Smooth muscle cell (in vitro differentiated cells): ENCODE measurements around the gene GGT1. TPM values are rescaled to one million over a fixed set of nuclear protein-coding genes. Genes with fewer than 3 reads are reported as not detected.

Experiments used
- DNase-seq: peaks from one replicate; lab custom pipeline; 2025; ENCODE audit not compliant: unreplicated experiment; lab: John Stamatoyannopoulos, UW
- H2AFZ ChIP-seq: fragments of 200-600 bp; sonication (generic); 2 replicates; pipeline ENCODE4 v1.6.0; 2016; ENCODE audit warnings: antibody characterized with exemption, low read depth, mild to moderate bottlenecking
- H3F3A ChIP-seq: fragments of 200-600 bp; sonication (generic); 2 replicates; pipeline ENCODE4 v1.6.0; 2017; ENCODE audit warnings: antibody characterized with exemption, low read depth
- H3K27ac ChIP-seq: fragments of 200-600 bp; sonication (generic); 2 replicates; pipeline ENCODE4 v1.5.1; 2016; ENCODE audit warnings: low read depth, mild to moderate bottlenecking
- H3K27me3 ChIP-seq: fragments of 200-600 bp; sonication (generic); 2 replicates; pipeline ENCODE4 v1.6.1; 2016; ENCODE audit warnings: low read depth, mild to moderate bottlenecking
- H3K36me3 ChIP-seq: fragments of 200-600 bp; sonication (generic); 2 replicates; pipeline ENCODE4 v1.5.1; 2016; ENCODE audit warnings: low read depth
- H3K4me1 ChIP-seq: fragments of 200-600 bp; sonication (generic); 2 replicates; pipeline ENCODE4 v1.5.1; 2016; ENCODE audit warnings: low read depth
- H3K4me2 ChIP-seq: fragments of 200-600 bp; sonication (generic); 2 replicates; pipeline ENCODE4 v1.6.0; 2016; ENCODE audit warnings: mild to moderate bottlenecking
- H3K4me3 ChIP-seq: fragments of 200-600 bp; sonication (generic); 2 replicates; pipeline ENCODE4 v1.5.1; 2016; ENCODE audit warnings: mild to moderate bottlenecking
- H3K79me2 ChIP-seq: fragments of 200-600 bp; sonication (generic); 2 replicates; pipeline ENCODE4 v1.6.0; 2016; ENCODE audit warnings: low read depth, mild to moderate bottlenecking
- H3K9ac ChIP-seq: fragments of 200-600 bp; sonication (generic); 2 replicates; pipeline ENCODE4 v1.6.0; 2016; ENCODE audit warnings: low read depth
- H3K9me3 ChIP-seq: fragments of 200-600 bp; sonication (generic); replicated peaks from 2 replicates; pipeline ENCODE4 v1.5.1; 2016; ENCODE audit warnings: low read depth
- H4K20me1 ChIP-seq: fragments of 200-600 bp; sonication (generic); 2 replicates; pipeline ENCODE4 v1.6.0; 2016; ENCODE audit warnings: low read depth
- WGBS: methylation state at CpG from one replicate; pipeline ENCODE4 v1.1.7; 2016; ENCODE audit warnings: low lambda C conversion rate; 5-methylcytosine and 5-hydroxymethylcytosine counted together
- polyA plus RNA-seq: library from polyadenylated mRNA; unstranded; fragments of >200 nt; fragmentation: Nextera tagmentation; extraction: Ambion mirVana; gene quantifications from 2 replicates; pipeline ENCODE4 v1.2.1, GENCODE V29; 2016
- total RNA-seq: library from RNA; depleted of rRNA; stranded (reverse); fragments of >200 nt; gene quantifications from 2 replicates; pipeline ENCODE4 v1.2.3, GENCODE V29; 2014
- TF ChIP-seq, protein P1 (sequence below): fragments of 200-600 bp; sonication (generic); IDR thresholded peaks from 2 replicates; pipeline ENCODE4 v1.5.1; 2017; ENCODE audit warnings: borderline replicate concordance, mild to moderate bottlenecking, antibody characterized with exemption; ENCODE audit not compliant: insufficient read depth, poor library complexity, severe bottlenecking

GGT1 gene
- total and polyA plus RNA-seq, 2 experiments from 2014 or later: 28.4 to 55.5 TPM

DNA sequence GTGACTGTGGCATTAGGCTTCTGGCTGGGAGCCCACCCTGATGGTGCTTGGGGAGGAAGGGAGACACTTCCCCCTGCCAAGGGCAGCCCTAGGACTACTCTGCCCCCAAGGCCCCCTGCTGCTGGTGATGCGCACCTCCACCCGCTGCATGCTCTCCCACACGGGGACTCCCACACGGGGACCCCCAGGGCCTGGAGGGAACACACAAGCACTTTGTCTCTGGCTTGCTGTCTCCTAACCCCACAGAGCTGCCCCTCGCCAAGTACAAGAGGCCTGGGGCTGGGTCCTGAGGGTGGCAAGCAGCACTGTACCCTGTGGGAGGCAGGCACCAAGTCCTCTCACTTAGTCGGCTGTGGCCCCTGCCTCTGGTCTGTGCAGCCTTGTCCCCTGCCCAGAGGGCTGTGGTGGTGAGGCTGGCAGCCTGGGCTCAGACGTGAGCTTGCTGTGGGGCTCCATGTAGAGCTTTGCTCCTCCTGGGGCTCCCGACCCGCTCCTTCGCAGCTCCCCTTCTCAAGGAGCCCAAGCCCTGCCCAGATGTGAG, 18.1 kb upstream of the GGT1 start:
- no peak overlapping the region for H2AFZ ChIP-seq
- 86% methylated on average over 9 of the region's 10 CpGs for WGBS
- no peaks in the 10 kb centered on the region for H3K79me2 ChIP-seq
- TF ChIP-seq, protein P1, sequence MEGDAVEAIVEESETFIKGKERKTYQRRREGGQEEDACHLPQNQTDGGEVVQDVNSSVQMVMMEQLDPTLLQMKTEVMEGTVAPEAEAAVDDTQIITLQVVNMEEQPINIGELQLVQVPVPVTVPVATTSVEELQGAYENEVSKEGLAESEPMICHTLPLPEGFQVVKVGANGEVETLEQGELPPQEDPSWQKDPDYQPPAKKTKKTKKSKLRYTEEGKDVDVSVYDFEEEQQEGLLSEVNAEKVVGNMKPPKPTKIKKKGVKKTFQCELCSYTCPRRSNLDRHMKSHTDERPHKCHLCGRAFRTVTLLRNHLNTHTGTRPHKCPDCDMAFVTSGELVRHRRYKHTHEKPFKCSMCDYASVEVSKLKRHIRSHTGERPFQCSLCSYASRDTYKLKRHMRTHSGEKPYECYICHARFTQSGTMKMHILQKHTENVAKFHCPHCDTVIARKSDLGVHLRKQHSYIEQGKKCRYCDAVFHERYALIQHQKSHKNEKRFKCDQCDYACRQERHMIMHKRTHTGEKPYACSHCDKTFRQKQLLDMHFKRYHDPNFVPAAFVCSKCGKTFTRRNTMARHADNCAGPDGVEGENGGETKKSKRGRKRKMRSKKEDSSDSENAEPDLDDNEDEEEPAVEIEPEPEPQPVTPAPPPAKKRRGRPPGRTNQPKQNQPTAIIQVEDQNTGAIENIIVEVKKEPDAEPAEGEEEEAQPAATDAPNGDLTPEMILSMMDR: no peak
- H4K20me1 ChIP-seq: no peaks in the 10 kb centered on the region
- no peaks in the 10 kb centered on the region for H3K27me3 ChIP-seq
- DNase-seq: no peak
- H3K4me2 ChIP-seq: no peak overlapping the region
- H3K9ac ChIP-seq: no peak overlapping the region
- H3F3A ChIP-seq: peaks cover 2% of the 10 kb centered on the region
- H3K9me3 ChIP-seq: no peaks in the 10 kb centered on the region
- no peak overlapping the region for H3K4me3 ChIP-seq
- no peaks in the 10 kb centered on the region for H3K4me1 ChIP-seq
- H3K36me3 ChIP-seq: no peaks in the 10 kb centered on the region
- no peak overlapping the region for H3K27ac ChIP-seq

- Histone ChIP-seq H3K79me2 (no peaks in the 10 kb centered on the region), H3K4me1 (no peaks in the 10 kb centered on the region), H3K4me2 (no peak overlapping the region), H3K36me3 (no peaks in the 10 kb centered on the region), H3K27me3 (no peaks in the 10 kb centered on the region), H3K4me3 (no peak overlapping the region), H2AFZ (no peak overlapping the region), H3K9ac (no peak overlapping the region), H3K9me3 (no peaks in the 10 kb centered on the region), H3K27ac (no peak overlapping the region), H3F3A (no peaks in the 10 kb centered on the region), H4K20me1 (no peaks in the 10 kb centered on the region)
- 96% methylated on average over 3 of the region's 3 CpGs for WGBS
- TF ChIP-seq, protein P1: no peak
- DNase-seq: no peak
These were observed 17.5 kb upstream of the GGT1 start for GRCh38 chr22:24585461-24585860.

DNA sequence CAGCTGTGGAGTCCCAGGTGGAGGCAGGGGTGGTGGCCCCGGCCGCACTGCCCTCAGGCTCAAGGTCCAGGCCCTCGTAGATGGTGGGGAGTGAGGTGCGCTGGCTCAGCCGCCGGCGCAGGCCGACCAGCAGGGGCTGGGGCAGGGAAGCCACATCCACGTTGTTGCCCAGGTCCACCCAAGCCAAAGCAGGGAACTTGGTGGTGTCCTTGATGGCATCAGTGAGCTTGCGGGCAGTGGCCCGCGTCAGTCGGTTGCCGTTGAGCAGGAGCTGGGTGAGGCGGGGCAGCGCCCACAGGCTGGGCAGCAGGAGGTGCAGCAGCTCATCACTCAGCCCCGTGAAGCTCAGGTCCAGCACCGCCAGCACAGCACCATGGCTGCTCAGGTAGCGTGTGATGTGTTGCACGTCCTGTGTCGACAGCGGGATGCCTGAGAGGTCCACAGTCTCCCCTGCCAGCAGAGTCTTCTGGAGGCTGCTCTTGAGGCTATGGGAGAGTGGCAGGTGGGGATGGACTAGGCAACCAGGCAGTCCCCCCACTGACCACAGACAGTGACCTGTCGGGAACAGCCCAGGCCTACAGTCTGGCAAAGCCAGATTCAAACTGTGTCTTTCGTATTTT, 17.0 kb upstream of the GGT1 start:
- Histone ChIP-seq H3K27ac (no peak overlapping the region), H3K9me3 (no peaks in the 10 kb centered on the region), H3K36me3 (no peaks in the 10 kb centered on the region), H3K27me3 (no peaks in the 10 kb centered on the region), H3K9ac (no peak overlapping the region), H3K4me3 (no peak overlapping the region), H3K4me2 (no peak overlapping the region), H4K20me1 (no peaks in the 10 kb centered on the region), H2AFZ (no peak overlapping the region), H3K79me2 (no peaks in the 10 kb centered on the region), H3K4me1 (no peaks in the 10 kb centered on the region), H3F3A (no peaks in the 10 kb centered on the region)
- DNase-seq: no peak
- 96% methylated on average over 24 of the region's 24 CpGs for WGBS
- TF ChIP-seq, protein P1: no peak

DNA sequence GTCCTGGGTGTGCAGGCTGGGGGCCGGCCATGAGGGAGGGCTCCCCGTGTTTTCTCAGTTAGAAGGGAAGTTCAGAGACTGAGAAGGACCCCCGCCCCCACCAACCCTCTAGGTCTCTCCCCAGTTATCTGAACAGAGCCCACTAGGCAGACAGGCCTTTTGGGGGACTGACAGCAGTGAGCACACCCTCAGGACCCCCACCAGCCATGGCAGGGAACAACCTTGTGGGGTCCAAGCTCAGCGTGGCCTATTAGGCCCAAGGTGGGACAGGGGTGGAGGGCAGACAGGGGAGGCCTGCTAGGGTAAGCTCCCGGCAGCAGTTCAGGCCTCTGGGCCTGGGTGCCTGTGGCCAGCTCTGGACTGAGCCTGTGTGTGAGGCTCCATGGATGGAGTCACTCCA, 15.7 kb upstream of the GGT1 start:
- no peak for DNase-seq
- WGBS: 91% methylated on average over 5 of the region's 5 CpGs
- H3K36me3 ChIP-seq: no peaks in the 10 kb centered on the region
- H3K4me3 ChIP-seq: no peak overlapping the region
- TF ChIP-seq, protein P1: no peak
- no peaks in the 10 kb centered on the region for H3F3A ChIP-seq
- H3K9me3 ChIP-seq: no peaks in the 10 kb centered on the region
- H3K9ac ChIP-seq: no peak overlapping the region
- no peaks in the 10 kb centered on the region for H4K20me1 ChIP-seq
- H3K4me2 ChIP-seq: no peak overlapping the region
- no peaks in the 10 kb centered on the region for H3K27me3 ChIP-seq
- no peak overlapping the region for H2AFZ ChIP-seq
- no peaks in the 10 kb centered on the region for H3K79me2 ChIP-seq
- H3K27ac ChIP-seq: no peak overlapping the region
- H3K4me1 ChIP-seq: no peaks in the 10 kb centered on the region
